Sigmoid colon (tissue), 7 donors: ENCODE measurements around the gene MLLT10. TPM values are rescaled to one million over a fixed set of nuclear protein-coding genes. Genes with fewer than 3 reads are reported as not detected.
"Not testable (repeated sequence)": the region's sequence is repeated elsewhere in the genome, so short reads cannot be mapped to it uniquely, and the experiment has no call there.

Experiments
- DNase-seq: peaks from one replicate; pipeline ENCODE4 v3.0.0-alpha.2; 2019
- H3K27ac ChIP-seq, 4 donors: fragments of 200-600 bp; sonication (generic); one replicate each; pipeline ENCODE4 v1.5.1; 2016 to 2019; ENCODE audit warnings: mild to moderate bottlenecking in 1 of 4
- H3K27me3 ChIP-seq, 3 donors: fragments of 200-600 bp; sonication (generic); one replicate each; pipeline ENCODE4 v1.5.1; 2019; ENCODE audit warnings: mild to moderate bottlenecking in 1 of 3
- H3K36me3 ChIP-seq, 4 donors: fragments of 200-600 bp; sonication (generic); one replicate each; pipeline ENCODE4 v1.5.1; 2016 to 2019
- H3K4me1 ChIP-seq, 4 donors: fragments of 200-600 bp; sonication (generic); one replicate each; pipeline ENCODE4 v1.5.1; 2017 to 2019
- H3K4me3 ChIP-seq, 4 donors: fragments of 200-600 bp; sonication (generic); one replicate each; pipeline ENCODE4 v1.5.1; 2017 to 2019; ENCODE audit warnings: mild to moderate bottlenecking in 2 of 4, moderate library complexity in 1 of 4
- H3K9me3 ChIP-seq, 4 donors: fragments of 200-600 bp in 3 of 4; sonication (generic) in 3 of 4; one replicate each; pipeline versions ENCODE4 v1.5.1 to v1.6.1; 2013 to 2019
- EP300 ChIP-seq, 4 donors: sonication (generic); formaldehyde crosslinking; IDR thresholded peaks; one replicate each; pipeline ENCODE4 v1.6.1; 2017; ENCODE audit warnings: antibody characterized with exemption in 4 of 4
- POLR2A ChIP-seq, 2 donors: fragments of 450-650 bp; IDR thresholded peaks; one replicate each; pipeline ENCODE4 v1.6.1; 2016; ENCODE audit warnings: antibody characterized with exemption in 2 of 2, mild to moderate bottlenecking in 2 of 2, moderate library complexity in 2 of 2
- POLR2AphosphoS5 ChIP-seq, 4 donors: sonication (generic); formaldehyde crosslinking; IDR thresholded peaks; one replicate each; pipeline ENCODE4 v1.6.1; 2017; ENCODE audit warnings: antibody characterized with exemption in 4 of 4
- WGBS, 2 donors: extraction: QIAGEN DNeasy Blood & Tissue Kit; methylation state at CpG; one replicate each; pipeline ENCODE4 v1.1.7; 2013; 5-methylcytosine and 5-hydroxymethylcytosine counted together
- intact Hi-C: fragments of 100-400 bp; cut with DNase I; formaldehyde crosslinking; loops from one replicate; pipeline ENCODE4 v1.15.1; 2023
- polyA plus RNA-seq, 3 donors: library from polyadenylated mRNA; stranded (reverse); fragments of 200-250 nt; gene quantifications; one replicate each; pipeline ENCODE4 v1.2.3, GENCODE V29; 2013
- total RNA-seq, 4 donors: library from RNA; depleted of rRNA; stranded (reverse); fragments of >200 nt; gene quantifications; one replicate each; pipeline ENCODE4 v1.1.0, GENCODE V29; 2016
- TF ChIP-seq, protein P1 (sequence below), 4 experiments: fragments of 450-650 bp in 3 of 4; fragments of 200-600 bp in 1 of 4; IDR thresholded peaks; one replicate each; pipeline ENCODE4 v1.5.1; 2016 to 2019; ENCODE audit warnings: antibody characterized with exemption in 4 of 4, mild to moderate bottlenecking in 3 of 4, moderate library complexity in 2 of 4
- donor health status: healthy with polysubstance abuse.
- donor health status: Bipolar disorder and iron deficiency.
- donor health status: healthy.

The MLLT10 gene
- total and polyA plus RNA-seq, 7 donors = 8.6 to 53.7 (median 36.0) TPM

DNA sequence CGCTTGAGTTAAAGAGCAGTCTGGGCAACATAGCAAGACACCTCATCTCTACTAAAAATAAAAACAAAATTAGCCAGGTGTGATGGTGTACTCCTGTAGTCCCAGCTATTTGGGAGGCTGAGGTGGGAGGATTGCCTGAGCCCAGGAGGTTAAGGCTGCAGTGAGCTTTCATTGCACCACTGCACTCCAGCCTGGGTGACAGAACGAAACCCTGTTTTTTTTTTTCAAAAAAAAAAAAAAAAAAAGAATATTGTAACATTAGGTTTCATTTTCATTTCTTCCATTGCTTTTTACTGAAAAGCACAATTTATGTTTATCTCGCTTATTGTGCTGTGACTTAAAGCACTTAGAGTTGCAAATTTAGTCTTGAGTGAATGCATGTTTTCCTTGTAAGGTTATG lies 80.0 kb downstream of the MLLT10 start:
- no peak overlapping the region for H3K4me3 ChIP-seq
- H3K9me3 ChIP-seq = no peaks in the 10 kb centered on the region
- no peaks in the 10 kb centered on the region for H3K4me1 ChIP-seq
- H3K27me3 ChIP-seq = no peaks in the 10 kb centered on the region
- no peaks in the 10 kb centered on the region for H3K36me3 ChIP-seq
- intact Hi-C loops = no loop called here
- WGBS, 2 donors = 75 to 93% methylated on average over 3 of the region's 3 CpGs
- DNase-seq = no peak
- TF ChIP-seq EP300 (IDR thresholded peaks at IDR 0.05) (no peak), POLR2AphosphoS5 (IDR thresholded peaks at IDR 0.05) (no peak), POLR2A (IDR thresholded peaks at IDR 0.05) (no peak)
- TF ChIP-seq, protein P1, sequence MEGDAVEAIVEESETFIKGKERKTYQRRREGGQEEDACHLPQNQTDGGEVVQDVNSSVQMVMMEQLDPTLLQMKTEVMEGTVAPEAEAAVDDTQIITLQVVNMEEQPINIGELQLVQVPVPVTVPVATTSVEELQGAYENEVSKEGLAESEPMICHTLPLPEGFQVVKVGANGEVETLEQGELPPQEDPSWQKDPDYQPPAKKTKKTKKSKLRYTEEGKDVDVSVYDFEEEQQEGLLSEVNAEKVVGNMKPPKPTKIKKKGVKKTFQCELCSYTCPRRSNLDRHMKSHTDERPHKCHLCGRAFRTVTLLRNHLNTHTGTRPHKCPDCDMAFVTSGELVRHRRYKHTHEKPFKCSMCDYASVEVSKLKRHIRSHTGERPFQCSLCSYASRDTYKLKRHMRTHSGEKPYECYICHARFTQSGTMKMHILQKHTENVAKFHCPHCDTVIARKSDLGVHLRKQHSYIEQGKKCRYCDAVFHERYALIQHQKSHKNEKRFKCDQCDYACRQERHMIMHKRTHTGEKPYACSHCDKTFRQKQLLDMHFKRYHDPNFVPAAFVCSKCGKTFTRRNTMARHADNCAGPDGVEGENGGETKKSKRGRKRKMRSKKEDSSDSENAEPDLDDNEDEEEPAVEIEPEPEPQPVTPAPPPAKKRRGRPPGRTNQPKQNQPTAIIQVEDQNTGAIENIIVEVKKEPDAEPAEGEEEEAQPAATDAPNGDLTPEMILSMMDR (IDR thresholded peaks at IDR 0.05) = no peak
- H3K27ac ChIP-seq = no peak overlapping the region

DNA sequence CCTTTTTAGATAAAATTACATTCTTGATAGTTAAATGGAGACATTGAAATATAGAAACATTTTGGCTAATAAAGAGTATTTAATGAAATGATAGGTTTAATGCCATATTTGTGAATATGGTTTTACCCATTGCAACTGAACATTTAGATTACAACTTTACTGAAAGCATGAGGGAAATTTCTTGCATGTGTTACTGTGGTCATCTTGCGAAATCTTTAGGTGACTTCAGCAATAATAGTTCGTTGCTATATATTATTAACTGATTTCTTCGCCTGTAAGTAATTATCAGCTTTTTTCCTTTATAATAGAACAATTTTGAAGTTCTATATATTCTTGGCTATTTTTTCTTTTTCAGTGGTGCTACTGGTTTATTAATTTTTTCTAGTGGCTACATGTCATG lies 83.2 kb downstream of the MLLT10 start:
- intact Hi-C loops = no loop called here
- H3K27ac ChIP-seq = no peak overlapping the region
- whole genome bisulfite sequencing, 2 donors = 89 to 97% methylated on average over 3 of the region's 3 CpGs

DNA sequence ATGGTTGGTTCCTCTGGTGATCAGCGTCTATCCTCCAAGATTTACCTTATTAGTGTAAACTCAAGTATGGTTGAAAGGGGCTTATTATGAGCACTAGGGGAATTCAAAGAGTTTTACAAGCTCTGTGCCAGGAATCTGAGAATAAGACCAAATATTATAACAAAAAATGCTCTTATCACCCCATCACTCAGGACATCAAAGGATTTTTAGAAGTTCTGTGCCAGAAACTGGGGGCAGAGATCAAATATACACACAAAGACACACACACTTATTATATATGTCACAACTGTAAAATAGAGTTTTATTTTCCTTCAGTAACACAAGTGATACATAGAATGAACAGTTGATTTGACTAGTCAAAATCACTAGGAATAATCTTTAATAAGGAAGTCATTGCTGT lies 89.3 kb downstream of the MLLT10 start:
- Histone ChIP-seq H3K27me3 (no peaks in the 10 kb centered on the region), H3K36me3 (peaks cover 0 to 6% (median 2%) of the 10 kb centered on the region in 4 donors), H3K4me1 (no peaks in the 10 kb centered on the region), H3K27ac (no peak overlapping the region), H3K9me3 (no peaks in the 10 kb centered on the region), H3K4me3 (no peak overlapping the region)
- intact Hi-C loops = no loop called here
- 85 to 91% methylated on average over 1 of the region's 1 CpG for WGBS, 2 donors
- DNase-seq = no peak
- no peak for TF ChIP-seq POLR2AphosphoS5 (IDR thresholded peaks at IDR 0.05)
- TF ChIP-seq POLR2A (IDR thresholded peaks at IDR 0.05) = no peak
- TF ChIP-seq, protein P1 (IDR thresholded peaks at IDR 0.05) = no peak
- TF ChIP-seq EP300 (IDR thresholded peaks at IDR 0.05) = no peak

More for the DNA sequence above, 83.2 kb downstream of the MLLT10 start:
- TF ChIP-seq POLR2AphosphoS5 (IDR thresholded peaks at IDR 0.05) (no peak), POLR2A (IDR thresholded peaks at IDR 0.05) (no peak), EP300 (IDR thresholded peaks at IDR 0.05) (no peak)
- TF ChIP-seq, protein P1 (IDR thresholded peaks at IDR 0.05) = no peak
- Histone ChIP-seq H3K27me3 (no peaks in the 10 kb centered on the region), H3K4me1 (no peaks in the 10 kb centered on the region), H3K36me3 (peaks cover 0 to 4% (median 0%) of the 10 kb centered on the region in 4 donors), H3K4me3 (no peak overlapping the region), H3K9me3 (no peaks in the 10 kb centered on the region)
- no peak for DNase-seq

DNA sequence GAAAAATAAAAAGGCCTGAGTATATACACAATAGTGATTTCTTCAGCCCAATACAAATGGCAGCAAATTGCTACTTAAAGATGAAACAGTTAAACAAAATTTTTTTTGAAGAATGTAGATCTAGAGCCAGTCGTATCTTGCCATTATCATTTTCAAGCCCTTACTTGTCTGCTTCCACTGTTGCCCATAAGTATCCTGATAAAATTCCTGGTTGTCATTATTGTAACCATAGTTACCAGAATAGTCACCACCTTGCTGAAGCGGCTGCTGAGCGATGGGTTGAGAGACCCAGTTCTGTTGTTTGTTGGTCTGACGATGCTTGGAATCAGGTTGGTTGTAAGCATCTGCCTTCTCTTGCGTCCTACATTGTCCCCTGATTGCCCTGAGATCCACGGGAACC lies 90.4 kb downstream of the MLLT10 start:
- H3K9me3 ChIP-seq, intact Hi-C loops, H3K4me1 ChIP-seq, H3K36me3 ChIP-seq, H3K4me3 ChIP-seq, H3K27me3 ChIP-seq, H3K27ac ChIP-seq, DNase-seq: not testable (repeated sequence)
- WGBS, 2 donors = 97% methylated on average over 6 of the region's 6 CpGs

DNA sequence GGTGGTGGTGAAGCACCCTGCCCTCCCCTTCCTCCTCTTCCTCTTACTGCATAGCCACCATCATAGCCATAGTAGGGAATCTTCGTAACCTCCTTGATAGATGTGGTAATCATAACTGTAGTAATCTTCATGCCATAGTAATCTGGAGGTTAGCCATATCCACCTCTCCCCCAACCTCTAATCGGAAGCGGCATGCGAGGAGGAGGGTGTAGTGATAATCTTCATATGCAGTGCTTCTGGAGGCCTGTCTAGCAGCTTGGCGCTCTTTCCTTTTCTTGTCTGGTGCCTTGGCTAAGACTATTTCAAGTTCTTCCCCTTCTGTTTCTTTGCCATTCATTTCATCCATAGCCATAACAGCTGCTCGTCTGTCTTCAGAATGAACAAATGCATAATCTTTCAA lies 90.9 kb downstream of the MLLT10 start:
- peaks cover 0 to 6% (median 2%) of the 10 kb centered on the region in 4 donors for H3K36me3 ChIP-seq
- H3K4me1 ChIP-seq = no peaks in the 10 kb centered on the region
- TF ChIP-seq POLR2A (IDR thresholded peaks at IDR 0.05) (no peak), POLR2AphosphoS5 (IDR thresholded peaks at IDR 0.05) (no peak), EP300 (IDR thresholded peaks at IDR 0.05) (no peak)
- TF ChIP-seq, protein P1 (IDR thresholded peaks at IDR 0.05) = no peak
- H3K27me3 ChIP-seq = no peaks in the 10 kb centered on the region
- no peak overlapping the region for H3K4me3 ChIP-seq
- H3K27ac ChIP-seq = no peak overlapping the region
- no peak for DNase-seq
- intact Hi-C loops = no loop called here
- WGBS, 2 donors = 96 to 99% methylated on average over 6 of the region's 6 CpGs
- no peaks in the 10 kb centered on the region for H3K9me3 ChIP-seq
